ENCODE measurements around the gene ASCL4. TPM values are rescaled to one million over a fixed set of nuclear protein-coding genes. Genes with fewer than 3 reads are reported as not detected.

ASCL4 gene
- total and polyA plus RNA-seq, 2 donors (not counting 1 experiment from before 2014, with no cell fraction given): not detected

- Histone ChIP-seq H3K79me2 (ENCODE audit: control insufficient read depth, insufficient read depth, low read length) (no peaks in the 10 kb centered on the region), H4K20me1 (ENCODE audit: control insufficient read depth, insufficient read depth, low read length, poor library complexity, severe bottlenecking) (no peaks in the 10 kb centered on the region), H3K27me3 (replicated peaks in 1 of 4; ENCODE audit: control extremely low read depth in 1 of 4, control insufficient read depth in 3 of 4, insufficient read depth in 4 of 4, low read length in 3 of 4) (peaks cover 2 to 35% (median 26%) of the 10 kb centered on the region in 4 experiments), H3K27ac (ENCODE audit: low read length in 2 of 2) (no peak overlapping the region), H2AFZ (ENCODE audit: insufficient read depth, low read depth, low read length, poor library complexity, severe bottlenecking) (peak overlapping the region; percentile 22), H3K4me3 (ENCODE audit: control extremely low read depth in 1 of 5, extremely low read depth in 1 of 5, insufficient read depth in 1 of 5, low read depth in 2 of 5, low read length in 4 of 5) (no peak overlapping the region), H3K9ac (ENCODE audit: low read length) (no peak overlapping the region), H3K36me3 (replicated peaks in 1 of 2; ENCODE audit: control extremely low read depth in 1 of 2, control insufficient read depth in 1 of 2, extremely low read depth in 1 of 2, insufficient read depth in 2 of 2, low read length in 1 of 2) (no peaks in the 10 kb centered on the region), H3K4me2 (replicated peaks; ENCODE audit: low read depth, low read length, poor library complexity, severe bottlenecking) (peak overlapping the region; percentile 53), H3K4me1 (ENCODE audit: control insufficient read depth in 2 of 2, insufficient read depth in 2 of 2, low read length in 2 of 2) (peaks cover 18 to 28% of the 10 kb centered on the region in 2 donors), H3K9me3 (ENCODE audit: control extremely low read depth in 1 of 3, control insufficient read depth in 2 of 3, insufficient read depth in 1 of 3, low read length in 2 of 3) (no peaks in the 10 kb centered on the region)
- Mint-ChIP-seq H3K4me3 (peak overlapping the region; percentile 64), H3K27me3 (peaks cover 47% of the 10 kb centered on the region), H3K9me3 (ENCODE audit: insufficient read depth) (no peaks in the 10 kb centered on the region), H3K27ac (no peak overlapping the region), H3K4me1 (peaks cover 25% of the 10 kb centered on the region)
- TF ChIP-seq, protein P1, sequence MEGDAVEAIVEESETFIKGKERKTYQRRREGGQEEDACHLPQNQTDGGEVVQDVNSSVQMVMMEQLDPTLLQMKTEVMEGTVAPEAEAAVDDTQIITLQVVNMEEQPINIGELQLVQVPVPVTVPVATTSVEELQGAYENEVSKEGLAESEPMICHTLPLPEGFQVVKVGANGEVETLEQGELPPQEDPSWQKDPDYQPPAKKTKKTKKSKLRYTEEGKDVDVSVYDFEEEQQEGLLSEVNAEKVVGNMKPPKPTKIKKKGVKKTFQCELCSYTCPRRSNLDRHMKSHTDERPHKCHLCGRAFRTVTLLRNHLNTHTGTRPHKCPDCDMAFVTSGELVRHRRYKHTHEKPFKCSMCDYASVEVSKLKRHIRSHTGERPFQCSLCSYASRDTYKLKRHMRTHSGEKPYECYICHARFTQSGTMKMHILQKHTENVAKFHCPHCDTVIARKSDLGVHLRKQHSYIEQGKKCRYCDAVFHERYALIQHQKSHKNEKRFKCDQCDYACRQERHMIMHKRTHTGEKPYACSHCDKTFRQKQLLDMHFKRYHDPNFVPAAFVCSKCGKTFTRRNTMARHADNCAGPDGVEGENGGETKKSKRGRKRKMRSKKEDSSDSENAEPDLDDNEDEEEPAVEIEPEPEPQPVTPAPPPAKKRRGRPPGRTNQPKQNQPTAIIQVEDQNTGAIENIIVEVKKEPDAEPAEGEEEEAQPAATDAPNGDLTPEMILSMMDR (IDR thresholded peaks at IDR 0.05): no peak
- no peak for TF ChIP-seq EZH2 (IDR thresholded peaks at IDR 0.05; ENCODE audit: borderline replicate concordance, insufficient read depth, low read depth, low read length, poor library complexity, severe bottlenecking)
- ChIA-PET CTCF (interaction anchor here (1.1 kb wide), 1 partner anchor 14 kb away, joined by 3 read pairs; no protein-coding TSS in a partner anchor), POLR2A (no interaction called here)
- 6% methylated on average over 66 of the region's 66 CpGs for WGBS (ENCODE audit: insufficient coverage)
- intact Hi-C loops (cut with micrococcal nuclease): no loop called here
- DNase-seq (peak; percentile 42), ATAC-seq (ENCODE audit: low read depth) (no peak)
Measured at GRCh38 chr12:107775093-107775721, 703 bp downstream of the ASCL4 start.

DNA sequence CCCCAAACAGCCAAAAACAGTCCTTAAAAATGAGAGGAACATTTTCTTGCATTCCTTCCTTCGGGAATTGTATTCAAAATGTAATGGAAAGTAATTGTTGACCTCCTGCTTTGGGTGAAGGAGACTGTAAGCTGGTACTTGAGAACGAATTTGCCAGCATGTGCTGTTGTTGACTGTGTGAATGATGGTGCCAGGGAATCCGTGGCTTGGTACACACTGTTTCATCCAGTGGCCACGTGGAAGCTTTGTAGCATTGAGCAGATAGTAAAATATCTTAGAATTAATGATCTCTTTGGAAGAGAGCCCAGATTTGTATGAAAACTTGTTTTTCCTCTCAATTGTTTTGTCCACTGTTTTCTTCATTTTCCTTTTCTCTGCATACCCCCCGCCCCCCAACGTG, 1.7 kb downstream of the ASCL4 start:
- ATAC-seq (ENCODE audit: low read depth) (no peak), DNase-seq (no peak)
- H3K9me3 ChIP-seq (ENCODE audit: control extremely low read depth in 1 of 3, control insufficient read depth in 2 of 3, insufficient read depth in 1 of 3, low read length in 2 of 3): no peaks in the 10 kb centered on the region
- intact Hi-C loops (cut with micrococcal nuclease): no loop called here
- Mint-ChIP-seq H3K9me3 (ENCODE audit: insufficient read depth) (no peaks in the 10 kb centered on the region), H3K27me3 (peaks cover 43% of the 10 kb centered on the region), H3K4me1 (peaks cover 31% of the 10 kb centered on the region), H3K27ac (no peak overlapping the region), H3K4me3 (no peak overlapping the region)
- no peak overlapping the region for H3K4me3 ChIP-seq (ENCODE audit: control extremely low read depth in 1 of 5, extremely low read depth in 1 of 5, insufficient read depth in 1 of 5, low read depth in 2 of 5, low read length in 4 of 5)
- H2AFZ ChIP-seq (ENCODE audit: insufficient read depth, low read depth, low read length, poor library complexity, severe bottlenecking): no peak overlapping the region
- no peak overlapping the region for H3K4me2 ChIP-seq (replicated peaks; ENCODE audit: low read depth, low read length, poor library complexity, severe bottlenecking)
- no peak overlapping the region for H3K27ac ChIP-seq (ENCODE audit: low read length in 2 of 2)
- CTCF ChIA-PET: interaction anchor here (0.6 kb wide), 1 partner anchor 1373 kb away, joined by 3 read pairs; no protein-coding TSS in a partner anchor
- H3K4me1 ChIP-seq (ENCODE audit: control insufficient read depth in 2 of 2, insufficient read depth in 2 of 2, low read length in 2 of 2): peaks cover 23 to 33% of the 10 kb centered on the region in 2 donors
- WGBS (ENCODE audit: insufficient coverage): 31% methylated on average over 2 of the region's 6 CpGs
- POLR2A ChIA-PET: interaction anchor here (0.5 kb wide), 1 partner anchor 731 kb away, joined by 3 read pairs; no protein-coding TSS in a partner anchor
- no peaks in the 10 kb centered on the region for H3K79me2 ChIP-seq (ENCODE audit: control insufficient read depth, insufficient read depth, low read length)
- H3K36me3 ChIP-seq (replicated peaks in 1 of 2; ENCODE audit: control extremely low read depth in 1 of 2, control insufficient read depth in 1 of 2, extremely low read depth in 1 of 2, insufficient read depth in 2 of 2, low read length in 1 of 2): no peaks in the 10 kb centered on the region
- H4K20me1 ChIP-seq (ENCODE audit: control insufficient read depth, insufficient read depth, low read length, poor library complexity, severe bottlenecking): no peaks in the 10 kb centered on the region
- no peak overlapping the region for H3K9ac ChIP-seq (ENCODE audit: low read length)
- peaks cover 2 to 35% (median 26%) of the 10 kb centered on the region in 4 experiments for H3K27me3 ChIP-seq (replicated peaks in 1 of 4; ENCODE audit: control extremely low read depth in 1 of 4, control insufficient read depth in 3 of 4, insufficient read depth in 4 of 4, low read length in 3 of 4)
- no peak for TF ChIP-seq EZH2 (IDR thresholded peaks at IDR 0.05; ENCODE audit: borderline replicate concordance, insufficient read depth, low read depth, low read length, poor library complexity, severe bottlenecking)
- TF ChIP-seq, protein P1 (IDR thresholded peaks at IDR 0.05): no peak

All from B cell (primary cell).